DND-41 (cell line): Measurements from ENCODE around the gene ERP29.
"Not testable (repeated sequence)": the region's sequence is repeated elsewhere in the genome, so short reads cannot be mapped to it uniquely, and the experiment has no call there.

Experiments used
- ATAC-seq: fragments of 200-7000 bp; cut with Tn5 transposase; 3 replicates; pipeline ENCODE4 v1.9.1; 2021; ENCODE audit warnings: low read depth; ENCODE audit not compliant: insufficient read depth
- DNase-seq: peaks from one replicate; pipeline ENCODE4 v3.0.0-alpha.2; 2020
- H2AFZ ChIP-seq: 2 replicates; pipeline ENCODE4 v1.6.0; 2012; ENCODE audit warnings: low read depth, low read length
- H3K27ac ChIP-seq: 2 replicates; pipeline ENCODE4 v1.5.1; 2012; ENCODE audit warnings: low read length, inconsistent platforms
- H3K27me3 ChIP-seq: fragments of 200-600 bp; sonication (generic); 2 replicates; pipeline ENCODE4 v1.6.0; 2012; ENCODE audit warnings: low read length, mild to moderate bottlenecking, inconsistent platforms; ENCODE audit not compliant: insufficient read depth, poor library complexity
- H3K36me3 ChIP-seq: 2 replicates; pipeline ENCODE4 v1.5.1; 2012; ENCODE audit warnings: low read length, inconsistent platforms; ENCODE audit not compliant: insufficient read depth
- H3K4me1 ChIP-seq: 2 replicates; pipeline ENCODE4 v1.5.1; 2012; ENCODE audit warnings: mild to moderate bottlenecking, low read length; ENCODE audit not compliant: insufficient read depth
- H3K4me2 ChIP-seq: 2 replicates; pipeline ENCODE4 v1.6.0; 2012; ENCODE audit warnings: mild to moderate bottlenecking, moderate library complexity, low read length, inconsistent platforms; ENCODE audit not compliant: insufficient read depth
- H3K4me3 ChIP-seq, 2 experiments: fragments of 200-600 bp in 1 of 2; shearing (Covaris generic) in 1 of 2; 2 replicates each; pipeline ENCODE4 v1.5.1; 2012 to 2016; ENCODE audit warnings: inconsistent platforms in 2 of 2, low read length in 2 of 2, mild to moderate bottlenecking in 2 of 2, low read depth in 1 of 2, moderate library complexity in 1 of 2
- H3K79me2 ChIP-seq: 2 replicates; pipeline ENCODE4 v1.6.0; 2012; ENCODE audit warnings: low read length, inconsistent platforms; ENCODE audit not compliant: insufficient read depth
- H3K9ac ChIP-seq: 2 replicates; pipeline ENCODE4 v1.6.0; 2012; ENCODE audit warnings: low read depth, mild to moderate bottlenecking, inconsistent platforms, low read length, moderate library complexity
- H3K9me3 ChIP-seq: 2 replicates; pipeline ENCODE4 v1.5.1; 2012; ENCODE audit warnings: low read length, moderate library complexity, mild to moderate bottlenecking, inconsistent platforms; ENCODE audit not compliant: insufficient read depth, severe bottlenecking
- H4K20me1 ChIP-seq: 2 replicates; pipeline ENCODE4 v1.6.0; 2012; ENCODE audit warnings: low read length; ENCODE audit not compliant: insufficient read depth
- CTCF ChIP-seq: IDR thresholded peaks from 2 replicates; pipeline ENCODE4 v1.5.1; 2012; ENCODE audit warnings: borderline replicate concordance, low read length, moderate library complexity, mild to moderate bottlenecking; ENCODE audit not compliant: poor library complexity, severe bottlenecking; ENCODE audit errors: extremely low read depth
- EZH2 ChIP-seq: IDR thresholded peaks from 3 replicates; pipeline ENCODE4 v1.6.1; 2012; ENCODE audit warnings: borderline replicate concordance, low read depth, mild to moderate bottlenecking, moderate library complexity, low read length, inconsistent platforms; ENCODE audit not compliant: severe bottlenecking

ERP29 gene

GRCh38 chr12:112031472-112031871, 18.2 kb downstream of the ERP29 start:
- no peaks in the 10 kb centered on the region for H3K4me1 ChIP-seq
- ATAC-seq (no peak), DNase-seq (no peak)
- no peak for TF ChIP-seq EZH2
- no peak for TF ChIP-seq CTCF
- no peaks in the 10 kb centered on the region for H3K79me2 ChIP-seq
- no peak overlapping the region for H2AFZ ChIP-seq
- no peaks in the 10 kb centered on the region for H3K9me3 ChIP-seq
- no peaks in the 10 kb centered on the region for H4K20me1 ChIP-seq
- no peak overlapping the region for H3K27ac ChIP-seq
- no peak overlapping the region for H3K4me3 ChIP-seq
- no peak overlapping the region for H3K4me2 ChIP-seq
- no peak overlapping the region for H3K9ac ChIP-seq
- H3K36me3 ChIP-seq, result peaks cover 83% of the 10 kb centered on the region
- H3K27me3 ChIP-seq, result no peaks in the 10 kb centered on the region

- Histone ChIP-seq H3K9ac (no peak overlapping the region), H3K27ac (no peak overlapping the region), H2AFZ (no peak overlapping the region), H3K9me3 (no peaks in the 10 kb centered on the region), H3K36me3 (peaks cover 89% of the 10 kb centered on the region), H3K4me1 (no peaks in the 10 kb centered on the region), H3K4me3 (no peak overlapping the region), H3K27me3 (no peaks in the 10 kb centered on the region), H4K20me1 (no peaks in the 10 kb centered on the region), H3K4me2 (no peak overlapping the region), H3K79me2 (no peaks in the 10 kb centered on the region)
- TF ChIP-seq EZH2, result no peak
- TF ChIP-seq CTCF, result no peak
- no peak for ATAC-seq
- no peak for DNase-seq
Measured at GRCh38 chr12:112032292-112032691, 19.1 kb downstream of the ERP29 start.

- Histone ChIP-seq H3K4me1 (no peaks in the 10 kb centered on the region), H3K27ac (no peak overlapping the region), H3K27me3 (no peaks in the 10 kb centered on the region), H2AFZ (no peak overlapping the region), H3K4me3 (no peak overlapping the region), H3K36me3 (peaks cover 93% of the 10 kb centered on the region), H4K20me1 (no peaks in the 10 kb centered on the region), H3K9me3 (no peaks in the 10 kb centered on the region), H3K4me2 (no peak overlapping the region), H3K79me2 (no peaks in the 10 kb centered on the region), H3K9ac (no peak overlapping the region)
- TF ChIP-seq EZH2 (no peak), CTCF (no peak)
- ATAC-seq (no peak), DNase-seq (no peak)
Measured at GRCh38 chr12:112035219-112035785, 22.1 kb downstream of the ERP29 start.

GRCh38 chr12:112036614-112037013, 23.4 kb downstream of the ERP29 start:
- not testable (repeated sequence) for H3K4me3 ChIP-seq, H3K4me2 ChIP-seq, H3K9me3 ChIP-seq, H2AFZ ChIP-seq, H4K20me1 ChIP-seq, DNase-seq, H3K27me3 ChIP-seq, ATAC-seq, H3K9ac ChIP-seq, H3K4me1 ChIP-seq, H3K79me2 ChIP-seq, H3K27ac ChIP-seq
- H3K36me3 ChIP-seq, result peaks cover 90% of the 10 kb centered on the region
